Spleen (tissue), 11 donors: Measurements from ENCODE around the gene UROC1. TPM values are rescaled to one million over a fixed set of nuclear protein-coding genes. Genes with fewer than 3 reads are reported as not detected.
A peak's percentile ranks its signal among the peaks of the same experiment; 100 is the strongest.

Source experiments
- DNase-seq: peaks from one replicate; pipeline ENCODE4 v3.0.0-alpha.2; 2020
- H3K27ac ChIP-seq, 8 donors: fragments of 200-600 bp; sonication (generic) in 7 of 8; 1 replicate in 4 of 8; 2 replicates in 4 of 8; pipeline versions ENCODE4 v1.5.0 to v1.8.0; 2016 to 2021; ENCODE audit warnings: inconsistent platforms in 4 of 8, mild to moderate bottlenecking in 4 of 8, moderate library complexity in 1 of 8
- H3K27me3 ChIP-seq, 7 donors: fragments of 200-600 bp; sonication (generic) in 6 of 7; replicated peaks in 1 of 7; 1 replicate in 4 of 7; 2 replicates in 3 of 7; pipeline versions ENCODE4 v1.5.0 to v1.8.0; 2016 to 2021; ENCODE audit warnings: inconsistent platforms in 3 of 7, mild to moderate bottlenecking in 1 of 7
- H3K36me3 ChIP-seq, 6 donors: fragments of 200-600 bp; sonication (generic) in 5 of 6; 1 replicate in 4 of 6; 2 replicates in 2 of 6; pipeline versions ENCODE4 v1.5.0 to v1.8.0; 2016 to 2021; ENCODE audit warnings: inconsistent platforms in 2 of 6
- H3K4me1 ChIP-seq, 6 donors: fragments of 200-600 bp; sonication (generic) in 5 of 6; 1 replicate in 3 of 6; 2 replicates in 3 of 6; pipeline versions ENCODE4 v1.5.0 to v1.8.0; 2016 to 2021; ENCODE audit warnings: inconsistent platforms in 3 of 6
- H3K4me3 ChIP-seq, 8 donors: fragments of 200-600 bp; sonication (generic) in 7 of 8; 1 replicate in 4 of 8; 2 replicates in 4 of 8; pipeline versions ENCODE4 v1.5.0 to v1.8.0; 2016 to 2021; ENCODE audit warnings: inconsistent platforms in 4 of 8, mild to moderate bottlenecking in 4 of 8, moderate library complexity in 2 of 8
- H3K9me3 ChIP-seq, 8 donors: fragments of 200-600 bp; sonication (generic) in 7 of 8; 1 replicate in 4 of 8; 2 replicates in 4 of 8; pipeline versions ENCODE4 v1.5.0 to v1.8.0; 2016 to 2021; ENCODE audit warnings: inconsistent platforms in 4 of 8
- POLR2A ChIP-seq, 3 donors: fragments of 450-650 bp; IDR thresholded peaks; one replicate each; pipeline ENCODE4 v1.5.1; 2017; ENCODE audit warnings: antibody characterized with exemption in 3 of 3, mild to moderate bottlenecking in 1 of 3
- POLR2AphosphoS5 ChIP-seq, 3 donors: sonication (generic); formaldehyde crosslinking; IDR thresholded peaks; one replicate each; pipeline ENCODE4 v1.5.1; 2017; ENCODE audit warnings: antibody characterized with exemption in 3 of 3
- WGBS, 5 donors: extraction: QIAGEN DNeasy Blood & Tissue Kit in 3 of 5; methylation state at CpG; one replicate each; pipeline versions ENCODE4 v1.1.5 to v1.1.7; 2013 to 2018; 5-methylcytosine and 5-hydroxymethylcytosine counted together
- intact Hi-C: fragments of 100-400 bp; cut with DNase I; formaldehyde crosslinking; loops from one replicate; pipeline ENCODE4 v1.15.0; 2023; ENCODE audit warnings: low total_unique reads
- polyA plus RNA-seq, 3 donors: library from polyadenylated mRNA; stranded (reverse); fragments of 200-250 nt; gene quantifications; one replicate each; pipeline ENCODE4 v1.2.1, GENCODE V29; 2013
- total RNA-seq, 7 donors: library from RNA; depleted of rRNA in 3 of 7; stranded (reverse); fragments of >200 nt in 3 of 7; fragmentation: NEBNext Ultra II Directional in 4 of 7; extraction: Animal tissue kit (Norgen Biotek cat#: 25700) in 4 of 7; gene quantifications; one replicate each; pipeline versions ENCODE4 v1.1.0 to v1.2.1, GENCODE V29; 2016 to 2021
- TF ChIP-seq, protein P1 (sequence below), 11 experiments: fragments of 200-600 bp in 7 of 11; fragments of 450-650 bp in 4 of 11; sonication (generic) in 4 of 11; IDR thresholded peaks in 8 of 11; conservative IDR thresholded peaks in 3 of 11; 1 replicate in 7 of 11; 2 replicates in 4 of 11; pipeline versions ENCODE4 v1.4.0 to v1.8.0; 2016 to 2021; ENCODE audit warnings: antibody characterized with exemption in 11 of 11, inconsistent platforms in 4 of 11, mild to moderate bottlenecking in 1 of 11
- donor health status: healthy with polysubstance abuse.
- donor health status: DM: no; HTN: no; CAD: no; lungs with moderate emphysema.
- donor health status: DM: no; HTN: no; CAD: no.
- donor health status: Bipolar disorder and iron deficiency.
- donor health status: healthy.
- donor health status: DM: no; HTN: no; CAD: no.
- donor health status: DM: yes; HTN: yes; CAD: no.

UROC1 gene
- total and polyA plus RNA-seq, 10 donors = 0.02 to 0.16 (median 0.03) TPM; not detected in 6

GRCh38 chr3:126533506-126533905, 15.9 kb upstream of the UROC1 start:
- peaks cover 0 to 39% (median 16%) of the 10 kb centered on the region in 6 donors for H3K4me1 ChIP-seq
- H3K27me3 ChIP-seq = peaks cover 0 to 26% (median 0%) of the 10 kb centered on the region in 7 donors
- no peaks in the 10 kb centered on the region for H3K9me3 ChIP-seq
- H3K27ac ChIP-seq = no peak overlapping the region
- DNase-seq = no peak
- TF ChIP-seq, protein P1, sequence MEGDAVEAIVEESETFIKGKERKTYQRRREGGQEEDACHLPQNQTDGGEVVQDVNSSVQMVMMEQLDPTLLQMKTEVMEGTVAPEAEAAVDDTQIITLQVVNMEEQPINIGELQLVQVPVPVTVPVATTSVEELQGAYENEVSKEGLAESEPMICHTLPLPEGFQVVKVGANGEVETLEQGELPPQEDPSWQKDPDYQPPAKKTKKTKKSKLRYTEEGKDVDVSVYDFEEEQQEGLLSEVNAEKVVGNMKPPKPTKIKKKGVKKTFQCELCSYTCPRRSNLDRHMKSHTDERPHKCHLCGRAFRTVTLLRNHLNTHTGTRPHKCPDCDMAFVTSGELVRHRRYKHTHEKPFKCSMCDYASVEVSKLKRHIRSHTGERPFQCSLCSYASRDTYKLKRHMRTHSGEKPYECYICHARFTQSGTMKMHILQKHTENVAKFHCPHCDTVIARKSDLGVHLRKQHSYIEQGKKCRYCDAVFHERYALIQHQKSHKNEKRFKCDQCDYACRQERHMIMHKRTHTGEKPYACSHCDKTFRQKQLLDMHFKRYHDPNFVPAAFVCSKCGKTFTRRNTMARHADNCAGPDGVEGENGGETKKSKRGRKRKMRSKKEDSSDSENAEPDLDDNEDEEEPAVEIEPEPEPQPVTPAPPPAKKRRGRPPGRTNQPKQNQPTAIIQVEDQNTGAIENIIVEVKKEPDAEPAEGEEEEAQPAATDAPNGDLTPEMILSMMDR (IDR thresholded peaks at IDR 0.05 in 8 of 11, conservative IDR thresholded peaks at IDR 0.05 in 3 of 11) = no peak
- TF ChIP-seq POLR2A (IDR thresholded peaks at IDR 0.05) (no peak), POLR2AphosphoS5 (IDR thresholded peaks at IDR 0.05) (no peak)
- intact Hi-C loops = no loop called here
- H3K36me3 ChIP-seq = no peaks in the 10 kb centered on the region
- H3K4me3 ChIP-seq = no peak overlapping the region

DNA sequence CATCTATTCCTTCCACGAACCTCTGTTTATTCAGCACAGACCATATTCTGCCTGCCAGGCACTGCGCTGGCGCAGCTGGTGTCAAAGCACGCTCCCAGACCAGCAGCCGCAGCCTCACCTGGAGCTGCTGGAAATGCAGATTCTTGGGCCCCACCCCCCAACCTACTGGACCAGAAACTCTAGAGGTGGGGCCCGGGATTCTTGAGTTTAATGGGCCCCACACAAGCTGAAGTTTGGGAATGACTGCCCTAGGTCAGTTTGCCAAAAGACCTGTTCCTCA, 13.4 kb upstream of the UROC1 start:
- peaks cover 0 to 51% (median 22%) of the 10 kb centered on the region in 6 donors for H3K4me1 ChIP-seq
- H3K27ac ChIP-seq = peak overlapping the region in 5 of 8 donors; percentile 67 to 93 (median 88)
- H3K9me3 ChIP-seq = no peaks in the 10 kb centered on the region
- no peak for DNase-seq
- TF ChIP-seq POLR2A (IDR thresholded peaks at IDR 0.05) = no peak
- TF ChIP-seq POLR2AphosphoS5 (IDR thresholded peaks at IDR 0.05) = no peak
- TF ChIP-seq, protein P1 (IDR thresholded peaks at IDR 0.05 in 8 of 11, conservative IDR thresholded peaks at IDR 0.05 in 3 of 11) = no peak
- no peaks in the 10 kb centered on the region for H3K36me3 ChIP-seq
- 89 to 95% (median 90%) methylated on average over 1 to 6 of the region's 6 CpGs for WGBS, 5 donors
- intact Hi-C loops = no loop called here
- no peak overlapping the region for H3K4me3 ChIP-seq
- peaks cover 0 to 22% (median 0%) of the 10 kb centered on the region in 7 donors for H3K27me3 ChIP-seq

DNA sequence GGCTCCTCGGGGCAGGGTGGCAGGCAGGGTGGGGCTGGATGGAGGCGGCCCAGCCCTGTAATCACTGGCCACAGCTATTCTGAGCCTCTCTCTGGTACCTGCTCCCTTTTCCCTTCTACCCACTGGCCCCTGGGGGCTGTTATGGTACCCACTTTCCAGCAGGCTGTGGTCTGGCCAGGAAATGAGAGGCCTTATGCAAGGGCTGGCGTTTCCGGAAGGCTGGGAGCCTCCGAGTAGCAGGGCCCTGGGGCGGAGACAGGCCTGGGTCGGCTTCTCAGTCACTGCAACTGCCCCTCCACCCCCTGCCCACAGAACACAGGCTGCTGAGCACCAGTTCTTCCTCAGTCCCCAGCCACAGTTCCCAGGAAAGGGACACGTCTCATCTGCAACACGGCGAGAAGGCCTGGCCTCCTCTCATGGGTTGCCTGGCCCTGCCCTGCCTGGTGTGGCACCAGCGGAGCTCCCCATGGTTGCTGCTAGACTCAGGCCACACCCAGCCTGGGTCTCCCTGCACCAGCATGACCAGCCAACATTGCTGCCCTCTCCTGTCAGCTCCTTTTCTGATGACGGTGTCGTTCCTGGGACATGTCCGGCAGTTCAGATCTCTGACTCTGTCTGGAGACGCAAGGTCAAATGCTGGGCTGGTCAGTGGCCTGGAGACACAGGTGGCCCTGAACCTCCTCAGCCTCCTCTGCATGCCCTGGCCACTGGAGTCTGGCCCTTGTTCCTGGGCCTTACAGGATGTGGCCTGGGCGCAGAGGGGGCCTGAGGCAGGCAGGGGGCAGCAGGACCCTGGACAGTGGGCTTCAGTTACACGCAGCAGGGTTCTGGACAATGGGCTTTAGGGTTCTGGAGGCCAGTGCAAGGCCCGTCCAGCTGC, 12.8 kb upstream of the UROC1 start:
- 38 to 64% (median 47%) methylated on average over 15 to 18 of the region's 18 CpGs for WGBS, 5 donors
- Histone ChIP-seq H3K27ac (peak overlapping the region; percentile 35 to 93 (median 68)), H3K9me3 (no peaks in the 10 kb centered on the region), H3K4me3 (peak overlapping the region in 1 of 8 donors; percentile 12), H3K27me3 (peaks cover 0 to 23% (median 0%) of the 10 kb centered on the region in 7 donors), H3K36me3 (no peaks in the 10 kb centered on the region), H3K4me1 (peaks cover 0 to 57% (median 25%) of the 10 kb centered on the region in 6 donors)
- TF ChIP-seq POLR2A (IDR thresholded peaks at IDR 0.05) (no peak), POLR2AphosphoS5 (IDR thresholded peaks at IDR 0.05) (peak; percentile 48 to 81 (median 56))
- TF ChIP-seq, protein P1 (IDR thresholded peaks at IDR 0.05 in 8 of 11, conservative IDR thresholded peaks at IDR 0.05 in 3 of 11) = peak in 1 of 11 experiments; percentile 12
- peak; percentile 88 for DNase-seq
- intact Hi-C loops = no loop called here

- peaks cover 1 to 64% (median 30%) of the 10 kb centered on the region in 6 donors for H3K4me1 ChIP-seq
- peak overlapping the region in 1 of 8 donors; percentile 12 for H3K4me3 ChIP-seq
- intact Hi-C loops = loop anchor here (5.0 to 10.0 kb wide), 2 partner anchors 125 to 1018 kb away; partner anchors contain the start of gene TXNRD3
- no peaks in the 10 kb centered on the region for H3K9me3 ChIP-seq
- peaks cover 0 to 30% (median 4%) of the 10 kb centered on the region in 7 donors for H3K27me3 ChIP-seq
- no peaks in the 10 kb centered on the region for H3K36me3 ChIP-seq
- H3K27ac ChIP-seq = peak overlapping the region; percentile 21 to 93 (median 68)
- TF ChIP-seq POLR2A (IDR thresholded peaks at IDR 0.05) = no peak
- DNase-seq = no peak
- 31 to 50% (median 43%) methylated on average over 7 of the region's 7 CpGs for WGBS, 5 donors
Observed at GRCh38 chr3:126529585-126530170, 12.1 kb upstream of the UROC1 start.
